Rectal smooth muscle tissue (tissue), 1 donor: ENCODE measurements around the gene PLAC9.

ENCODE experiments used
- H3K27ac ChIP-seq: one replicate; pipeline ENCODE4 v1.7.0; 2013; ENCODE audit warnings: low read depth, low read length, inconsistent platforms
- H3K27me3 ChIP-seq: one replicate; pipeline ENCODE4 v1.7.0; 2013; ENCODE audit warnings: low read length; ENCODE audit not compliant: control insufficient read depth, insufficient read depth
- H3K36me3 ChIP-seq: one replicate; pipeline ENCODE4 v1.7.0; 2013; ENCODE audit warnings: low read length; ENCODE audit not compliant: control insufficient read depth, insufficient read depth
- H3K4me1 ChIP-seq: one replicate; pipeline ENCODE4 v1.7.0; 2013; ENCODE audit warnings: low read length; ENCODE audit not compliant: control insufficient read depth, insufficient read depth
- H3K4me3 ChIP-seq: one replicate; pipeline ENCODE4 v1.7.0; 2013; ENCODE audit warnings: low read length
- H3K9ac ChIP-seq: one replicate; pipeline ENCODE4 v1.7.0; 2013; ENCODE audit warnings: low read length

The PLAC9 gene

GRCh38 chr10:80183436-80183835 lies 50.9 kb downstream of the PLAC9 start:
- Histone ChIP-seq H3K27me3 (no peaks in the 10 kb centered on the region), H3K27ac (no peak overlapping the region), H3K4me1 (peaks cover 6% of the 10 kb centered on the region), H3K9ac (no peak overlapping the region), H3K4me3 (no peak overlapping the region), H3K36me3 (peaks cover 6% of the 10 kb centered on the region)

- peaks cover 6% of the 10 kb centered on the region for H3K4me1 ChIP-seq
- peaks cover 4% of the 10 kb centered on the region for H3K36me3 ChIP-seq
- H3K27ac ChIP-seq: no peak overlapping the region
- no peak overlapping the region for H3K4me3 ChIP-seq
- H3K9ac ChIP-seq: no peak overlapping the region
- H3K27me3 ChIP-seq: no peaks in the 10 kb centered on the region
Observed at GRCh38 chr10:80184291-80184690, 51.8 kb downstream of the PLAC9 start.

- Histone ChIP-seq H3K36me3 (no peaks in the 10 kb centered on the region), H3K27me3 (no peaks in the 10 kb centered on the region), H3K4me1 (peaks cover 6% of the 10 kb centered on the region), H3K27ac (no peak overlapping the region), H3K9ac (no peak overlapping the region), H3K4me3 (no peak overlapping the region)
Observed at GRCh38 chr10:80185578-80186299, 53.2 kb downstream of the PLAC9 start.

- no peaks in the 10 kb centered on the region for H3K36me3 ChIP-seq
- H3K27me3 ChIP-seq: no peaks in the 10 kb centered on the region
- H3K9ac ChIP-seq: no peak overlapping the region
- peaks cover 6% of the 10 kb centered on the region for H3K4me1 ChIP-seq
- no peak overlapping the region for H3K4me3 ChIP-seq
- H3K27ac ChIP-seq: no peak overlapping the region
Observed at GRCh38 chr10:80186364-80187012, 54.0 kb downstream of the PLAC9 start.

GRCh38 chr10:80187060-80187459 lies 54.5 kb downstream of the PLAC9 start:
- no peaks in the 10 kb centered on the region for H3K27me3 ChIP-seq
- H3K4me3 ChIP-seq: no peak overlapping the region
- H3K4me1 ChIP-seq: peaks cover 6% of the 10 kb centered on the region
- no peaks in the 10 kb centered on the region for H3K36me3 ChIP-seq
- no peak overlapping the region for H3K27ac ChIP-seq
- no peak overlapping the region for H3K9ac ChIP-seq

- Histone ChIP-seq H3K27ac (no peak overlapping the region), H3K36me3 (no peaks in the 10 kb centered on the region), H3K9ac (no peak overlapping the region), H3K4me3 (no peak overlapping the region), H3K4me1 (peaks cover 6% of the 10 kb centered on the region), H3K27me3 (no peaks in the 10 kb centered on the region)
Observed at GRCh38 chr10:80187465-80188409, 55.2 kb downstream of the PLAC9 start.

- Histone ChIP-seq H3K27ac (no peak overlapping the region), H3K9ac (no peak overlapping the region), H3K27me3 (no peaks in the 10 kb centered on the region), H3K36me3 (no peaks in the 10 kb centered on the region), H3K4me3 (no peak overlapping the region), H3K4me1 (peaks cover 6% of the 10 kb centered on the region)
Observed at GRCh38 chr10:80188713-80189112, 56.2 kb downstream of the PLAC9 start.

- Histone ChIP-seq H3K4me3 (peak overlapping the region; percentile 16), H3K4me1 (peaks cover 8% of the 10 kb centered on the region), H3K36me3 (no peaks in the 10 kb centered on the region), H3K27ac (no peak overlapping the region), H3K27me3 (no peaks in the 10 kb centered on the region), H3K9ac (no peak overlapping the region)
Observed at GRCh38 chr10:80191589-80192270, 59.2 kb downstream of the PLAC9 start.

GRCh38 chr10:80192553-80192952 lies 60.0 kb downstream of the PLAC9 start:
- no peaks in the 10 kb centered on the region for H3K36me3 ChIP-seq
- peaks cover 12% of the 10 kb centered on the region for H3K4me1 ChIP-seq
- no peaks in the 10 kb centered on the region for H3K27me3 ChIP-seq
- no peak overlapping the region for H3K9ac ChIP-seq
- no peak overlapping the region for H3K27ac ChIP-seq
- H3K4me3 ChIP-seq: no peak overlapping the region

GRCh38 chr10:80194373-80195045 lies 62.0 kb downstream of the PLAC9 start:
- H3K9ac ChIP-seq: no peak overlapping the region
- no peak overlapping the region for H3K27ac ChIP-seq
- peaks cover 10% of the 10 kb centered on the region for H3K4me1 ChIP-seq

More at GRCh38 chr10:80194373-80195045, 62.0 kb downstream of the PLAC9 start:
- Histone ChIP-seq H3K36me3 (no peaks in the 10 kb centered on the region), H3K4me3 (no peak overlapping the region), H3K27me3 (no peaks in the 10 kb centered on the region)
